ENCODE data around the gene LEMD3.

- no peak for TF ChIP-seq PATZ1 (tag by site-specific recombination; IDR thresholded peaks at IDR 0.05)
- TF ChIP-seq CTCF (tag by site-specific recombination; IDR thresholded peaks at IDR 0.05) = no peak
- TF ChIP-seq ZBTB8A (tag by site-specific recombination; IDR thresholded peaks at IDR 0.05) = no peak
- no peak for TF ChIP-seq ZNF776 (tag by site-specific recombination; IDR thresholded peaks at IDR 0.05; ENCODE audit: borderline replicate concordance)
- no peak for TF ChIP-seq YY1 (tag by site-specific recombination; IDR thresholded peaks at IDR 0.05)
Measured at GRCh38 chr12:65122703-65123102, 46.7 kb upstream of the LEMD3 start.

All from HEK293 (cell line).